ENCODE results near the gene RASSF7.

DNA sequence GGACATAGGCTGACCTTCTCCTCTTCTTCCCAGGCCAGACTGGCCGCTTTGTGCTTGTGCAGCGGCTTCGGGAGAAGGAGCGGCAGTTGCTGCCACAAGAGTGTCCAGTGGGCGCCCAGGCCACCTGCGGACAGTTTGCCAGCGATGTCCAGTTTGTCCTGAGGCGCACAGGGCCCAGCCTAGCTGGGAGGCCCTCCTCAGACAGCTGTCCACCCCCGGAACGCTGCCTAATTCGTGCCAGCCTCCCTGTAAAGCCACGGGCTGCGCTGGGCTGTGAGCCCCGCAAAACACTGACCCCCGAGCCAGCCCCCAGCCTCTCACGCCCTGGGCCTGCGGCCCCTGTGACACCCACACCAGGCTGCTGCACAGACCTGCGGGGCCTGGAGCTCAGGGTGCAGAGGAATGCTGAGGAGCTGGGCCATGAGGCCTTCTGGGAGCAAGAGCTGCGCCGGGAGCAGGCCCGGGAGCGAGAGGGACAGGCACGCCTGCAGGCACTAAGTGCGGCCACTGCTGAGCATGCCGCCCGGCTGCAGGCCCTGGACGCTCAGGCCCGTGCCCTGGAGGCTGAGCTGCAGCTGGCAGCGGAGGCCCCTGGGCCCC is 1.4 kb downstream of the RASSF7 start:
- TF ChIP-seq, protein P1, sequence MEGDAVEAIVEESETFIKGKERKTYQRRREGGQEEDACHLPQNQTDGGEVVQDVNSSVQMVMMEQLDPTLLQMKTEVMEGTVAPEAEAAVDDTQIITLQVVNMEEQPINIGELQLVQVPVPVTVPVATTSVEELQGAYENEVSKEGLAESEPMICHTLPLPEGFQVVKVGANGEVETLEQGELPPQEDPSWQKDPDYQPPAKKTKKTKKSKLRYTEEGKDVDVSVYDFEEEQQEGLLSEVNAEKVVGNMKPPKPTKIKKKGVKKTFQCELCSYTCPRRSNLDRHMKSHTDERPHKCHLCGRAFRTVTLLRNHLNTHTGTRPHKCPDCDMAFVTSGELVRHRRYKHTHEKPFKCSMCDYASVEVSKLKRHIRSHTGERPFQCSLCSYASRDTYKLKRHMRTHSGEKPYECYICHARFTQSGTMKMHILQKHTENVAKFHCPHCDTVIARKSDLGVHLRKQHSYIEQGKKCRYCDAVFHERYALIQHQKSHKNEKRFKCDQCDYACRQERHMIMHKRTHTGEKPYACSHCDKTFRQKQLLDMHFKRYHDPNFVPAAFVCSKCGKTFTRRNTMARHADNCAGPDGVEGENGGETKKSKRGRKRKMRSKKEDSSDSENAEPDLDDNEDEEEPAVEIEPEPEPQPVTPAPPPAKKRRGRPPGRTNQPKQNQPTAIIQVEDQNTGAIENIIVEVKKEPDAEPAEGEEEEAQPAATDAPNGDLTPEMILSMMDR (IDR thresholded peaks at IDR 0.05; ENCODE audit: insufficient read depth, low read depth, low read length) = no peak
- no peak for TF ChIP-seq EZH2 (IDR thresholded peaks at IDR 0.05; ENCODE audit: insufficient read depth, low read length)
